ENCODE results near the gene MEX3D.
A peak's percentile ranks its signal among the peaks of the same experiment; 100 is the strongest.

The MEX3D gene

GRCh38 chr19:1593501-1593772 lies 25.3 kb upstream of the MEX3D start:
- DNase-seq (ENCODE audit: low read depth): no peak

- peak; percentile 79 for DNase-seq (ENCODE audit: low read depth)
Measured at GRCh38 chr19:1592755-1593500, 24.8 kb upstream of the MEX3D start, which contains the start of gene MBD3. MBD3 (minus strand) TSS chr19:1592865; CDS start chr19:1592631, 234 bp downstream.

- DNase-seq (ENCODE audit: low read depth): peak; percentile 73
Measured at GRCh38 chr19:1592024-1592754, 24.1 kb upstream of the MEX3D start.

- no peak for DNase-seq (ENCODE audit: low read depth)
Measured at GRCh38 chr19:1591421-1592023, 23.4 kb upstream of the MEX3D start.

- no peak for DNase-seq (ENCODE audit: low read depth)
Measured at GRCh38 chr19:1590641-1591397, 22.7 kb upstream of the MEX3D start.

- DNase-seq (ENCODE audit: low read depth): no peak
Measured at GRCh38 chr19:1587872-1588271, 19.7 kb upstream of the MEX3D start.

GRCh38 chr19:1585243-1585580 lies 17.1 kb upstream of the MEX3D start:
- no peak for DNase-seq (ENCODE audit: low read depth)

GRCh38 chr19:1584500-1585242 lies 16.5 kb upstream of the MEX3D start:
- DNase-seq (ENCODE audit: low read depth): no peak

GRCh38 chr19:1582201-1582600 lies 14.1 kb upstream of the MEX3D start:
- no peak for DNase-seq (ENCODE audit: low read depth)

- DNase-seq (ENCODE audit: low read depth): no peak
Measured at GRCh38 chr19:1580957-1581356, 12.8 kb upstream of the MEX3D start.

GRCh38 chr19:1580382-1580781 lies 12.3 kb upstream of the MEX3D start:
- no peak for DNase-seq (ENCODE audit: low read depth)

GRCh38 chr19:1579222-1579621 lies 11.1 kb upstream of the MEX3D start:
- no peak for DNase-seq (ENCODE audit: low read depth)

- no peak for DNase-seq (ENCODE audit: low read depth)
Measured at GRCh38 chr19:1577929-1578618, 9.9 kb upstream of the MEX3D start.

GRCh38 chr19:1577090-1577928 lies 9.2 kb upstream of the MEX3D start:
- no peak for DNase-seq (ENCODE audit: low read depth)

GRCh38 chr19:1576242-1577089 lies 8.3 kb upstream of the MEX3D start:
- DNase-seq (ENCODE audit: low read depth): no peak

- no peak for DNase-seq (ENCODE audit: low read depth)
Measured at GRCh38 chr19:1575323-1576241, 7.5 kb upstream of the MEX3D start.

GRCh38 chr19:1574354-1575136 lies 6.4 kb upstream of the MEX3D start:
- DNase-seq (ENCODE audit: low read depth): no peak

- no peak for DNase-seq (ENCODE audit: low read depth)
Measured at GRCh38 chr19:1572795-1573194, 4.7 kb upstream of the MEX3D start.

Data from activated gamma-delta T cell treated with anti-CD3 and anti-CD28 coated beads, Interleukin-2, amount 50 U/mL, for 16 hours (primary cell).